Neutrophil (primary cell): ENCODE data around the gene GPC6.

ENCODE experiments used
- H3K27ac ChIP-seq: fragments of 200-600 bp; sonication (generic); 2 replicates; pipeline ENCODE4 v1.5.1; 2016; ENCODE audit warnings: mild to moderate bottlenecking, moderate library complexity
- H3K27me3 ChIP-seq: fragments of 200-600 bp; sonication (generic); 2 replicates; pipeline ENCODE4 v1.6.0; 2016; ENCODE audit warnings: mild to moderate bottlenecking
- H3K36me3 ChIP-seq: fragments of 200-600 bp; sonication (generic); 2 replicates; pipeline ENCODE4 v1.5.1; 2017
- H3K4me1 ChIP-seq, 2 experiments: fragments of 200-600 bp in 1 of 2; sonication (generic) in 1 of 2; 1 replicate in 1 of 2; 2 replicates in 1 of 2; pipeline versions ENCODE4 v1.5.1 to v1.6.1; 2013 to 2016; ENCODE audit warnings: low read depth in 1 of 2, low read length in 1 of 2, mild to moderate bottlenecking in 1 of 2, moderate library complexity in 1 of 2; ENCODE audit not compliant: control insufficient read depth in 1 of 2, insufficient read depth in 1 of 2
- H3K4me3 ChIP-seq, 2 experiments: fragments of 200-600 bp in 1 of 2; sonication (generic) in 1 of 2; 1 replicate in 1 of 2; 2 replicates in 1 of 2; pipeline ENCODE4 v1.5.1; 2013 to 2016; ENCODE audit warnings: low read depth in 1 of 2, low read length in 1 of 2, mild to moderate bottlenecking in 1 of 2, moderate library complexity in 1 of 2
- H3K9me3 ChIP-seq: fragments of 200-600 bp; sonication (generic); 2 replicates; pipeline ENCODE4 v1.5.1; 2016
- CTCF ChIP-seq: fragments of 200-600 bp; sonication (generic); IDR thresholded peaks from 2 replicates; pipeline ENCODE4 v1.5.1; 2016; ENCODE audit warnings: antibody characterized with exemption

GPC6 gene

GRCh38 chr13:94323764-94324758, 1097.5 kb downstream of the GPC6 start:
- no peak overlapping the region for H3K27ac ChIP-seq
- H3K4me1 ChIP-seq, result no peaks in the 10 kb centered on the region
- H3K36me3 ChIP-seq, result no peaks in the 10 kb centered on the region
- H3K9me3 ChIP-seq, result no peaks in the 10 kb centered on the region
- H3K27me3 ChIP-seq, result peaks cover 9% of the 10 kb centered on the region
- no peak overlapping the region for H3K4me3 ChIP-seq
- TF ChIP-seq CTCF, result no peak

GRCh38 chr13:94324767-94325540, 1098.3 kb downstream of the GPC6 start:
- Histone ChIP-seq H3K27ac (no peak overlapping the region), H3K4me3 (no peak overlapping the region), H3K27me3 (peaks cover 9% of the 10 kb centered on the region), H3K4me1 (no peaks in the 10 kb centered on the region), H3K9me3 (no peaks in the 10 kb centered on the region), H3K36me3 (no peaks in the 10 kb centered on the region)
- no peak for TF ChIP-seq CTCF

GRCh38 chr13:94325650-94326049, 1099.0 kb downstream of the GPC6 start:
- Histone ChIP-seq H3K4me3 (no peak overlapping the region), H3K9me3 (no peaks in the 10 kb centered on the region), H3K27ac (no peak overlapping the region), H3K27me3 (peaks cover 9% of the 10 kb centered on the region), H3K4me1 (no peaks in the 10 kb centered on the region), H3K36me3 (no peaks in the 10 kb centered on the region)
- no peak for TF ChIP-seq CTCF

- no peaks in the 10 kb centered on the region for H3K9me3 ChIP-seq
- no peak overlapping the region for H3K4me3 ChIP-seq
- no peak for TF ChIP-seq CTCF
- H3K4me1 ChIP-seq, result no peaks in the 10 kb centered on the region
- H3K27me3 ChIP-seq, result peaks cover 9% of the 10 kb centered on the region
- H3K27ac ChIP-seq, result no peak overlapping the region
- H3K36me3 ChIP-seq, result no peaks in the 10 kb centered on the region
These were observed 1100.7 kb downstream of the GPC6 start for GRCh38 chr13:94327318-94327717.

- Histone ChIP-seq H3K27ac (no peak overlapping the region), H3K4me1 (no peaks in the 10 kb centered on the region), H3K36me3 (no peaks in the 10 kb centered on the region), H3K27me3 (no peaks in the 10 kb centered on the region), H3K9me3 (no peaks in the 10 kb centered on the region), H3K4me3 (no peak overlapping the region)
- no peak for TF ChIP-seq CTCF
These were observed 1101.9 kb downstream of the GPC6 start for GRCh38 chr13:94328381-94329041.
